GM12875 (cell line): ENCODE data around the gene IFNGR2.
A peak's percentile ranks its signal among the peaks of the same experiment; 100 is the strongest.
"Not testable (repeated sequence)": the region's sequence is repeated elsewhere in the genome, so short reads cannot be mapped to it uniquely, and the experiment has no call there.

Source experiments
- H3K4me3 ChIP-seq: one replicate; pipeline ENCODE4 v1.5.1; 2011; ENCODE audit warnings: low read depth, low read length, control low read depth
- CTCF ChIP-seq: IDR thresholded peaks from 2 replicates; pipeline ENCODE4 v1.5.1; 2011; ENCODE audit warnings: low read depth, mild to moderate bottlenecking, control low read depth, inconsistent platforms, low read length, moderate library complexity, borderline replicate concordance; ENCODE audit not compliant: insufficient read depth

Gene IFNGR2

DNA sequence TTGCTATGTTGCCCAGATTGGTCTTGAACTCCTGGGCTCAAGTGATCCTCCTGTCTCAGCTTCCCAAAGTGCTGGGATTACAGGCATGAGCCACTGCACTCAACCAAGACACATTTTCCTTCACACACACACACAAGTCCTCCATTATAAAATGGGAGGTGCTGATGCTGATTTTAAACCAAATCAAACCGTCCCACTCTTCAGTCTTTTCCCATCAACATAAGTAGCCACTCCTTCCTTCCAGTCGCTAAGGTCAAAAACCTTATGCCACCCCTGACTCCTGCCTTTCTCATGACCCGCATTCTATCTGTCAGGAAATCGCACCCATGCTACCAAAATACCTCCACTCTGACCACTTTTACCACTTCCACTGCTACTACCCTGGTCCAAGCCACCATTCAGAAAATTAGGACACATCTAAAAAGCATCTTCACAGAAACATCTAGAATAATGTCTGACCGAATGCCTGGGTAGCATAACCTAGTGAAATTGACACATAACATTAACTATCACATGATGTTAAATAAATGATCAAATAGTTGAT, 28.0 kb upstream of the IFNGR2 start:
- no peak overlapping the region for H3K4me3 ChIP-seq
- no peak for TF ChIP-seq CTCF

- TF ChIP-seq CTCF = no peak
- no peak overlapping the region for H3K4me3 ChIP-seq
Measured at GRCh38 chr21:33377221-33377920, 25.8 kb upstream of the IFNGR2 start.

GRCh38 chr21:33378081-33378480, 25.1 kb upstream of the IFNGR2 start:
- no peak for TF ChIP-seq CTCF
- H3K4me3 ChIP-seq = no peak overlapping the region

DNA sequence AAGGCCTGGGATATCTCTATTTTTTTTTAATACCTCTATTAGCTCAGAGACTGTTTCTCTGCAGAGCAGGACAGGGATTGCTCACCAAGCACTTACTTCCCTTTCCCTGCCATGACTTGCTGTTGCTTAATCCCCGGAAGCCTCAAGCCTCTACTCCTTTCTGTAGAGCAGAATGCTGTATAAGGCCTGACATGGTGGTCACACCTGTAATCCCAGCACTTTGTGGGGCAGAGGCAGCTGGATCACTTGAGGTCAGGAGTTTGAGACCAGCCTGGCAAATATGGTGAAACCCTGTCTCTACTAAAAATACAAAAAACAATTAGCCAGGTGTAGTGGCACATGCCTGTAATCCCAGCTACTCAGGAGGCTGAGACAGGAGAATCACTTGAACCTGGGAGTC, 23.3 kb upstream of the IFNGR2 start:
- not testable (repeated sequence) for H3K4me3 ChIP-seq

GRCh38 chr21:33380483-33380998, 22.7 kb upstream of the IFNGR2 start:
- no peak overlapping the region for H3K4me3 ChIP-seq
- no peak for TF ChIP-seq CTCF

GRCh38 chr21:33381381-33381780, 21.8 kb upstream of the IFNGR2 start:
- not testable (repeated sequence) for H3K4me3 ChIP-seq

GRCh38 chr21:33383056-33383888, 19.9 kb upstream of the IFNGR2 start:
- peak overlapping the region; percentile 13 for H3K4me3 ChIP-seq
- TF ChIP-seq CTCF = no peak

GRCh38 chr21:33384841-33385331, 18.3 kb upstream of the IFNGR2 start:
- no peak for TF ChIP-seq CTCF
- H3K4me3 ChIP-seq = no peak overlapping the region
